ENCODE measurements around the gene CCT3. TPM values are rescaled to one million over a fixed set of nuclear protein-coding genes. Genes with fewer than 3 reads are reported as not detected.
A peak's percentile ranks its signal among the peaks of the same experiment; 100 is the strongest.

The CCT3 gene
- total RNA-seq, 6 donors from 2014 or later: 53.5 to 171 (median 112) TPM

DNA sequence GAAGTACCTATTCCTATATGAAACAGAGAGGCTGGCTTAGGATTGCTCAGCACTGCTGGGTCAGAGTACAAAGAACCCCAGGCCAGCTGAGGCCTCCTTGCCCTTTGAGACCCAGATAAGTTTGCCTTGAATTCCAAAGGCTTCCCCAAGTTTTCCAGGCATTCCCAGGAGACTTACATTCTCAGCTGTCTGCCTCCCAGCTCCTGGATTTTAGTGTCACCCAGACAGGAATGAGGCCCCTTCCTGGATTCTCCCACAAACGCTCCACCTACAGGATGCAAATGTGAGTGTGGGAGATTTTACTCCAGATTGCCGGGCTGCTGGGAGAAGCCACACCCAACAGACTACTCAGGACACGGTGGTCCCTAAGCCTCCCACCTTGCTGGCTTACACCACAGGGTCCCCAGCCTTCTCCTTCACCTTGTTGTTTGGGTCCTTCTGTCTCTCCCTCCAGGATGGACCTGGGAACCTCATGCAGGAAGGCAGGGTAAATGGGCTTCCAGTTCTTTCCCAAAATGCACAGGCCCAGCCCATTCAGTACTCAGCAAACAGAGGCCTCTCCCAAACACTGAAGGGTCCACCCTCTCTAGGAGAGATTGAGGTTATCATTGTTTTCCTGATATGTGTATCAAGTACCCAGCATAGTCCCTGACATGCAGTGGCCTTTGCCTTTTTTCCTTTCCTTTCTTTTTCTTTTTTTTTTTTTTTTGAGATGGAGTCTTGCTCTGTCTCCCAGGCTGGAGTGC is 41.5 kb upstream of the CCT3 start:
- Histone ChIP-seq H3K4me3 (no peak overlapping the region), H3K9me3 (no peaks in the 10 kb centered on the region), H3K4me1 (no peaks in the 10 kb centered on the region), H3K27me3 (no peaks in the 10 kb centered on the region), H3K27ac (no peak overlapping the region), H3K36me3 (no peaks in the 10 kb centered on the region)
- ATAC-seq (ENCODE audit: low FRiP score in 2 of 2) (no peak), DNase-seq (no peak)
- 25 to 40% methylated on average over 3 of the region's 3 CpGs for WGBS, 2 donors
- TF ChIP-seq POLR2AphosphoS5 (IDR thresholded peaks at IDR 0.05) (no peak), POLR2A (IDR thresholded peaks at IDR 0.05) (no peak), CTCF (IDR thresholded peaks at IDR 0.05) (no peak), EP300 (IDR thresholded peaks at IDR 0.05) (no peak)

GRCh38 chr1:156378557-156378956 is 40.5 kb upstream of the CCT3 start:
- DNase-seq: no peak
- H3K27ac ChIP-seq: no peak overlapping the region
- H3K4me3 ChIP-seq: no peak overlapping the region
- H3K4me1 ChIP-seq: no peaks in the 10 kb centered on the region
- H3K36me3 ChIP-seq: no peaks in the 10 kb centered on the region
- H3K27me3 ChIP-seq: no peaks in the 10 kb centered on the region
- whole genome bisulfite sequencing, 2 donors: 67 to 82% methylated on average over 6 of the region's 6 CpGs
- no peaks in the 10 kb centered on the region for H3K9me3 ChIP-seq
- ATAC-seq (ENCODE audit: low FRiP score in 2 of 2): no peak
- TF ChIP-seq CTCF (IDR thresholded peaks at IDR 0.05) (no peak), POLR2AphosphoS5 (IDR thresholded peaks at IDR 0.05) (no peak), POLR2A (IDR thresholded peaks at IDR 0.05) (no peak), EP300 (IDR thresholded peaks at IDR 0.05) (no peak)

DNA sequence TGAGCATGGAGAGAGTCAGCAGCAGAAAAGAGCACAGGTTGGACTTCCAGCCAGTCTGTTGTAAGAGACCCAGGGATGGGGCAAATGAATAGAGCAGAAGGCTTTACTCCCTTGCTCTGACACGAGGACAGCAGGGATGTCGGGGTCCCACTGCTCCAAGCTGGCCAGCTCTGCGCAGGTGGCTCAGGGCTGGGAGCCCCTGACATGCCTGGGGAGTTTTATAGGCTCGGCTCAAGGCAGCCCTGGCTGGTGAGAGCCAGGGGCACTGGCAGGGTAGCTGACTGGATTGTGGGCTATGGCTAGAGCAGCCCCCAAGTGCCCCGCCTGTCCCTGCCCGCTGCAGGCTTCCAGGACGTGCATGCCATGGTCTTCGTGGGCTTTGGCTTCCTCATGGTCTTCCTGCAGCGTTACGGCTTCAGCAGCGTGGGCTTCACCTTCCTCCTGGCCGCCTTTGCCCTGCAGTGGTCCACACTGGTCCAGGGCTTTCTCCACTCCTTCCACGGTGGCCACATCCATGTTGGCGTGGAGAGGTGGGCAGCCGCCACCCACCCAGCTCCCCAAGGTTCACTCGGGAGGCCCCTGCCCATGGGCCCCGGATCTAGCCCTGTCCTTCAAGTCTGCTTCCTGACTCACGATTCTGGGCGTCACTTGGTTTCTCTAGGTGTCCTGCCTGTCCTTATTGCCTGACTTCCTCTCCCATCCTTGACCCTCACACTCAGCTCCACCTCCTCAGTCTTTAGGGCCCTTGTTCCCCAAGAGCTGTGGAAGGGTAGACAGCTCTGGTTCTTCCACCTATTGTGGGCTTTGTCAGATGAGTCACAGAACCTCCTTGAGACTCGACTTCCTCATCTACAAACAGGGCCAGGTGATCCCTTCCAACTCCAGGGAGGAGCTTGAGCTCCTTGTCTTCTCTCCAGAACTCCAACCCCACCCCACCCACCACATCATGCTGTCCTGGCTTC is 39.1 kb upstream of the CCT3 start:
- Histone ChIP-seq H3K9me3 (no peaks in the 10 kb centered on the region), H3K4me1 (no peaks in the 10 kb centered on the region), H3K36me3 (no peaks in the 10 kb centered on the region), H3K27me3 (no peaks in the 10 kb centered on the region), H3K27ac (no peak overlapping the region), H3K4me3 (no peak overlapping the region)
- ATAC-seq (ENCODE audit: low FRiP score in 2 of 2): no peak
- peak in 1 of 2 donors; percentile 56 for DNase-seq
- TF ChIP-seq POLR2AphosphoS5 (IDR thresholded peaks at IDR 0.05): no peak
- no peak for TF ChIP-seq EP300 (IDR thresholded peaks at IDR 0.05)
- TF ChIP-seq POLR2A (IDR thresholded peaks at IDR 0.05): no peak
- no peak for TF ChIP-seq CTCF (IDR thresholded peaks at IDR 0.05)
- 72 to 77% methylated on average over 13 to 20 of the region's 20 CpGs for WGBS, 2 donors

DNA sequence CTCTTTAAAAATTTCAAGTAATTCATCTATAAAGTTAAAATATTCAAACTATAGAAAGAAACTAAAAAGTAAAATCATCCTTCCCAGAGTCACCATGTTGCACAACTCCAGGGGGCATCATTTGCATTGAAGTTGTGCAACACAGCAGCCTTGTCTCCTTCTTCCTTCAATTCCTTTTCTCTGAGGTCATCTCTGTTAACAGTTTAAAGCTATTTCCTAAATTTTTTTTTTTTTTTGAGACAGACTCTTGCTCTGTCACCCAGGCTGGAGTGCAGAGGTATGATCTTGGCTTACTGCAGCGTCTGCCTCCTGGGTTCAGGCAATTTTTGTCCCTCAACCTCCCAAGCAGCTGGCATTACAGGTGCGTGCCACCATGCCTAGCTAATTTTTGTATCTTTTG is 38.1 kb upstream of the CCT3 start:
- TF ChIP-seq CTCF (IDR thresholded peaks at IDR 0.05): no peak
- H3K4me3 ChIP-seq: no peak overlapping the region
- H3K27ac ChIP-seq: no peak overlapping the region
- 81 to 90% methylated on average over 2 of the region's 2 CpGs for WGBS, 2 donors
- H3K27me3 ChIP-seq: no peaks in the 10 kb centered on the region
- peaks cover 0 to 6% (median 1%) of the 10 kb centered on the region in 4 donors for H3K4me1 ChIP-seq
- no peaks in the 10 kb centered on the region for H3K36me3 ChIP-seq
- ATAC-seq (ENCODE audit: low FRiP score in 2 of 2) (no peak), DNase-seq (no peak)
- no peaks in the 10 kb centered on the region for H3K9me3 ChIP-seq

Data from upper lobe of left lung (tissue), 6 donors.